ENCODE data around the gene TMEM190.

- no peak for TF ChIP-seq POLR2A (IDR thresholded peaks at IDR 0.05)
- no peak for TF ChIP-seq CTCF (IDR thresholded peaks at IDR 0.05)
Measured at GRCh38 chr19:55353803-55354697, 22.6 kb upstream of the TMEM190 start.

Data from suprapubic skin (tissue), 3 donors.